K562 (cell line): ENCODE results near the gene UIMC1. TPM values are rescaled to one million over a fixed set of nuclear protein-coding genes. Genes with fewer than 3 reads are reported as not detected.

ENCODE experiments used
- ATAC-seq: fragments of 200-7000 bp; cut with Tn5 transposase; 3 replicates; pipeline ENCODE4 v1.9.1; 2020; ENCODE audit warnings: moderate library complexity
- BruUV-seq: library from RNA; stranded (reverse); fragments of 400-500 nt; replicated peaks from 2 replicates; lab custom pipeline; 2021; lab: Mats Ljungman, UMichigan
- CTCF ChIA-PET: fragments of 300-600 bp; formaldehyde crosslinking; extraction: SDS; loops from one replicate; lab custom pipeline; 2021; ENCODE audit warnings: low intra/inter-chr PET ratio; lab: Yijun Ruan, JAX
- POLR2A ChIA-PET: fragments of 300-600, 350-650 bp; sonication (Branson Sonifier 250); formaldehyde crosslinking; extraction: SDS; loops from one replicate; lab custom pipeline; 2021; ENCODE audit warnings: antibody characterized with exemption, inconsistent platforms; lab: Yijun Ruan, JAX
- DNase-seq, 4 experiments: peaks; one replicate each; pipeline versions ENCODE4 v3.0.0 to v3.0.0-alpha.2; 2011 to 2018; ENCODE audit warnings: low spot score in 3 of 4, mixed read lengths in 3 of 4; ENCODE audit errors: extremely low read depth in 1 of 4
- FAIRE-seq: peaks from 2 replicates; lab custom pipeline; 2011; peaks lifted over from hg19 to GRCh38; lab: Jason Lieb, UNC
- H2AFZ ChIP-seq: 2 replicates; pipeline ENCODE4 v1.6.0; 2011; ENCODE audit warnings: low read depth, low read length, control low read depth, inconsistent platforms
- H3K27ac ChIP-seq: fragments of 200-600 bp; 3 replicates; pipeline ENCODE4 v1.8.0; 2011; ENCODE audit warnings: low read depth, mild to moderate bottlenecking, control low read depth, inconsistent platforms, low read length, moderate library complexity, mixed read lengths; ENCODE audit errors: extremely low read depth
- H3K27me3 ChIP-seq, 2 experiments: fragments of 300-600 bp in 1 of 2; 2 replicates in 1 of 2; 3 replicates in 1 of 2; pipeline versions ENCODE4 v1.6.0 to v1.8.0; 2011; ENCODE audit warnings: inconsistent platforms in 2 of 2, low read length in 2 of 2, mild to moderate bottlenecking in 1 of 2, mixed read lengths in 1 of 2, moderate library complexity in 1 of 2; ENCODE audit not compliant: control insufficient read depth in 2 of 2, insufficient read depth in 2 of 2
- H3K36me3 ChIP-seq: fragments of 300-600 bp; 3 replicates; pipeline ENCODE4 v1.8.0; 2011; ENCODE audit warnings: mild to moderate bottlenecking, low read length, inconsistent platforms; ENCODE audit not compliant: control insufficient read depth, insufficient read depth
- H3K4me1 ChIP-seq, 2 experiments: fragments of 200-600 bp in 1 of 2; replicated peaks in 1 of 2; 2 replicates in 1 of 2; 3 replicates in 1 of 2; pipeline versions ENCODE4 v1.5.1 to v1.8.0; 2011; ENCODE audit warnings: inconsistent platforms in 2 of 2, low read length in 2 of 2, mild to moderate bottlenecking in 1 of 2, mixed read lengths in 1 of 2, moderate library complexity in 1 of 2; ENCODE audit not compliant: control insufficient read depth in 2 of 2, insufficient read depth in 2 of 2
- H3K4me2 ChIP-seq: 2 replicates; pipeline ENCODE4 v1.6.1; 2011; ENCODE audit warnings: low read length, control low read depth, inconsistent platforms, mixed read lengths; ENCODE audit not compliant: insufficient read depth
- H3K4me3 ChIP-seq: fragments of 200-600 bp; sonication (generic), shearing (Covaris generic); 2 replicates; pipeline ENCODE4 v1.5.1; 2016; ENCODE audit warnings: control low read depth, inconsistent platforms
- H3K79me2 ChIP-seq: fragments of 200-600 bp; 3 replicates; pipeline ENCODE4 v1.8.0; 2011; ENCODE audit warnings: low read length, inconsistent platforms; ENCODE audit not compliant: control insufficient read depth, insufficient read depth
- H3K9ac ChIP-seq, 2 experiments: 2 replicates each; pipeline versions ENCODE4 v1.6.0 to v1.6.1; 2011; ENCODE audit warnings: low read depth in 2 of 2, low read length in 2 of 2, control low read depth in 1 of 2, inconsistent platforms in 1 of 2, mild to moderate bottlenecking in 1 of 2, mixed read lengths in 1 of 2; ENCODE audit not compliant: insufficient read depth in 1 of 2
- H3K9me1 ChIP-seq: one replicate; pipeline ENCODE4 v1.6.0; 2011; ENCODE audit warnings: inconsistent platforms, mild to moderate bottlenecking, low read length, moderate library complexity; ENCODE audit not compliant: control insufficient read depth, insufficient read depth
- H3K9me3 ChIP-seq: replicated peaks from 2 replicates; pipeline ENCODE4 v1.5.1; 2011; ENCODE audit warnings: low read depth, low read length, inconsistent platforms; ENCODE audit not compliant: control insufficient read depth, insufficient read depth
- H4K20me1 ChIP-seq: replicated peaks from 2 replicates; pipeline ENCODE4 v1.6.1; 2011; ENCODE audit warnings: low read length, inconsistent platforms, mixed read lengths; ENCODE audit not compliant: control insufficient read depth, insufficient read depth
- ELK3 ChIP-seq: fragments of 450-650 bp; formaldehyde crosslinking; IDR thresholded peaks from 2 replicates; pipeline ENCODE4 v1.4.0; 2020; ENCODE audit warnings: mild to moderate bottlenecking
- ETV1 ChIP-seq: fragments of 450-650 bp; conservative IDR thresholded peaks from 2 replicates; pipeline ENCODE4 v1.6.1; 2016; ENCODE audit warnings: missing genetic modification characterization, control low read depth, low read depth, missing compliant biosample characterization
- MIER1 ChIP-seq: fragments of 450-650 bp; IDR thresholded peaks from 2 replicates; pipeline ENCODE4 v1.6.1; 2016; ENCODE audit warnings: antibody characterized with exemption, mild to moderate bottlenecking, low read depth
- NFYB ChIP-seq: IDR thresholded peaks from 2 replicates; pipeline ENCODE4 v1.6.1; 2011; ENCODE audit warnings: mild to moderate bottlenecking, moderate library complexity; ENCODE audit not compliant: insufficient read length; ENCODE audit errors: extremely low read depth
- NRF1 ChIP-seq, 2 experiments: fragments of 450-650 bp; IDR thresholded peaks in 1 of 2; conservative IDR thresholded peaks in 1 of 2; 2 replicates each; pipeline ENCODE4 v1.6.1; 2014; ENCODE audit warnings: mild to moderate bottlenecking in 2 of 2
- PHTF2 ChIP-seq: fragments of 250-450 bp; sonication (Bioruptor Pico); IDR thresholded peaks from 2 replicates; pipeline ENCODE4 v1.5.0; 2021; ENCODE audit warnings: mild to moderate bottlenecking
- POLR2AphosphoS2 ChIP-seq: IDR thresholded peaks from 2 replicates; pipeline ENCODE4 v1.6.1; 2012; ENCODE audit warnings: low read length, improper control_type of control experiment
- SP2 ChIP-seq: IDR thresholded peaks from 2 replicates; pipeline ENCODE4 v1.6.1; 2011; ENCODE audit warnings: mild to moderate bottlenecking, low read depth, low read length, moderate library complexity; ENCODE audit not compliant: poor library complexity, severe bottlenecking; ENCODE audit errors: extremely low read depth
- SREBF1 ChIP-seq: fragments of 150-350 bp; IDR thresholded peaks from 2 replicates; pipeline ENCODE4 v1.6.1; 2014; ENCODE audit warnings: antibody characterized with exemption, low read depth, low read length, borderline replicate concordance
- TAF9B ChIP-seq: fragments of 450-650 bp; IDR thresholded peaks from 2 replicates; pipeline ENCODE4 v1.6.1; 2018; ENCODE audit warnings: mild to moderate bottlenecking; ENCODE audit not compliant: partially characterized antibody
- ZNF121 ChIP-seq: sonication (generic); formaldehyde crosslinking; conservative IDR thresholded peaks from 2 replicates; pipeline ENCODE4 v1.8.0; 2022; ENCODE audit warnings: missing genetic modification reagents
- ZNF146 ChIP-seq: IDR thresholded peaks from one replicate; pipeline ENCODE4 v1.6.1; 2018; ENCODE audit warnings: missing compliant biosample characterization; ENCODE audit not compliant: unreplicated experiment
- ZNF740 ChIP-seq, 3 experiments: fragments of 200-800 bp in 1 of 3; sonication (Bioruptor generic) in 1 of 3; sonication (generic) in 1 of 3; formaldehyde crosslinking in 1 of 3; IDR thresholded peaks; 2 replicates each; pipeline versions ENCODE4 v1.6.1 to v1.8.0; 2016 to 2022; ENCODE audit warnings: mild to moderate bottlenecking in 2 of 3, missing compliant biosample characterization in 2 of 3, missing genetic modification characterization in 2 of 3, missing genetic modification reagents in 1 of 3
- WGBS: fragments of 100-300 bp; shearing (Covaris generic); methylation state at CpG from one replicate; pipeline ENCODE4 v1.1.6; 2016; ENCODE audit warnings: low coverage, mixed read lengths; ENCODE audit not compliant: insufficient coverage; ENCODE audit errors: missing lambda C conversion rate; 5-methylcytosine and 5-hydroxymethylcytosine counted together
- in situ Hi-C: fragments of 300-500 bp; cut with MboI; formaldehyde crosslinking; loops from 4 replicates; pipeline ENCODE4 v1.15.0; 2018; ENCODE audit warnings: inconsistent platforms, mixed read lengths
- intact Hi-C: fragments of 100-400 bp; cut with micrococcal nuclease; formaldehyde crosslinking; loops from 2 replicates; pipeline ENCODE4 v1.14.2; 2022
- polyA plus RNA-seq, 8 experiments: library from polyadenylated mRNA; depleted of rRNA in 4 of 8; stranded (reverse) in 5 of 8; unstranded in 3 of 8; fragments of >200 nt; fragmentation: Nextera tagmentation in 2 of 8; fragmentation: Illumina TruSeq in 1 of 8; extraction: Ambion mirVana in 2 of 8; extraction: Trizol in 1 of 8; gene quantifications; 2 replicates each; pipeline versions ENCODE4 v1.2.1 to v1.2.3, GENCODE V29; 2011 to 2014; ENCODE audit warnings: inconsistent platforms in 1 of 8, missing spikeins in 1 of 8
- total RNA-seq, 7 experiments: library from RNA; depleted of rRNA in 6 of 7; stranded (reverse); fragments of >200 nt in 6 of 7; fragmentation: Illumina TruSeq in 2 of 7; extraction: Trizol in 2 of 7; gene quantifications; 2 replicates each; pipeline versions ENCODE4 v1.2.1 to v1.2.3, GENCODE V29; 2011 to 2021; ENCODE audit warnings: low replicate concordance in 1 of 7

UIMC1 gene
- total and polyA plus RNA-seq, 9 of the 15 experiments (the other 6 are each of a cell fraction or from before 2014, with no cell fraction given), result 14.9 to 51.7 (median 36.8) TPM

- no peaks in the 10 kb centered on the region for H3K79me2 ChIP-seq
- H3K4me1 ChIP-seq, result peaks cover 0 to 23% of the 10 kb centered on the region in 2 experiments; a peak in 1 of 5 replicates
- no peaks in the 10 kb centered on the region for H3K36me3 ChIP-seq
- H3K9me1 ChIP-seq, result peaks cover 3% of the 10 kb centered on the region
- no peak overlapping the region for H3K4me2 ChIP-seq
- ChIA-PET CTCF (no interaction called here), POLR2A (interaction anchor here (0.6 to 1.2 kb wide), 2 partner anchors 9 to 208 kb away, joined by 3 to 7 read pairs; no protein-coding TSS in a partner anchor)
- no peaks in the 10 kb centered on the region for H3K9me3 ChIP-seq
- H2AFZ ChIP-seq, result no peak overlapping the region
- H3K27ac ChIP-seq, result no peak overlapping the region
- no peak overlapping the region; a peak in 1 of 4 replicates for H3K9ac ChIP-seq
- peaks cover 11% of the 10 kb centered on the region; the same call in 1 of the 2 replicates for H4K20me1 ChIP-seq
- H3K4me3 ChIP-seq, result no peak overlapping the region
- DNase-seq (no peak), ATAC-seq (no peak), FAIRE-seq (no peak)
- 1% methylated on average over 19 of the region's 19 CpGs for WGBS
- peaks cover 22 to 86% of the 10 kb centered on the region in 2 experiments; a peak in 4 of 5 replicates for H3K27me3 ChIP-seq
- intact Hi-C loops, result no loop called here
- no peak for TF ChIP-seq ZNF121
- TF ChIP-seq NRF1 (conservative IDR thresholded peaks at IDR 0.05 in 1 of 2, IDR thresholded peaks at IDR 0.05 in 1 of 2), result 0 out of 4 replicates have a peak, but pooled peaks of 1 of the 2 experiments have one; percentile 18
- no TSS peak for BruUV-seq
- in situ Hi-C loops, result no loop called here
These were observed 149.2 kb downstream of the UIMC1 start for GRCh38 chr5:176857216-176857893.

- intact Hi-C loops, result no loop called here
- Histone ChIP-seq H3K4me1 (peaks cover 0 to 18% of the 10 kb centered on the region in 2 experiments; a peak in 1 of 5 replicates), H2AFZ (no peak overlapping the region), H3K9me3 (no peaks in the 10 kb centered on the region), H3K9me1 (peaks cover 3% of the 10 kb centered on the region), H3K27me3 (peaks cover 28 to 86% of the 10 kb centered on the region in 2 experiments; a peak in 4 of 5 replicates), H3K9ac (no peak overlapping the region; a peak in 1 of 4 replicates), H3K4me3 (no peak overlapping the region), H4K20me1 (peaks cover 9% of the 10 kb centered on the region; the same call in 1 of the 2 replicates), H3K27ac (no peak overlapping the region), H3K36me3 (no peaks in the 10 kb centered on the region), H3K4me2 (no peak overlapping the region), H3K79me2 (no peaks in the 10 kb centered on the region)
- DNase-seq (no peak), FAIRE-seq (no peak), ATAC-seq (no peak)
- POLR2A ChIA-PET, result no interaction called here
- TF ChIP-seq NFYB, result no peak
- no peak for TF ChIP-seq PHTF2 (CRISPR knock-in tag)
- no peak for TF ChIP-seq TAF9B
- no peak for TF ChIP-seq ELK3 (CRISPR knock-in tag)
- no peak for TF ChIP-seq ZNF740 (CRISPR knock-in tag; IDR thresholded peaks at IDR 0.05)
- no peak for TF ChIP-seq ZNF740 (tag; IDR thresholded peaks at IDR 0.05)
- no peak for TF ChIP-seq ETV1 (tag)
- no peak for TF ChIP-seq SREBF1
- no peak for TF ChIP-seq POLR2AphosphoS2
- no peak for TF ChIP-seq ZNF146 (CRISPR knock-in tag)
- TF ChIP-seq MIER1, result no peak
- no peak for TF ChIP-seq SP2
- CTCF ChIA-PET, result no interaction called here
- 0% methylated on average over 5 of the region's 8 CpGs for WGBS
- in situ Hi-C loops, result no loop called here
- no TSS peak for BruUV-seq
These were observed 149.8 kb downstream of the UIMC1 start for GRCh38 chr5:176856746-176857145.
